GM12891 (cell line): ENCODE measurements around the gene USP20.

ENCODE experiments used
- POLR2A ChIP-seq: IDR thresholded peaks from 2 replicates; pipeline ENCODE4 v1.6.1; 2011; ENCODE audit warnings: low read depth, low read length, control low read depth
- POLR2AphosphoS5 ChIP-seq: IDR thresholded peaks from 2 replicates; pipeline ENCODE4 v1.6.1; 2011; ENCODE audit warnings: low read depth, low read length, control low read depth
- POU2F2 ChIP-seq: IDR thresholded peaks from 2 replicates; pipeline ENCODE4 v1.6.1; 2011; ENCODE audit warnings: low read depth, mild to moderate bottlenecking, control low read depth, low read length, moderate library complexity
- TAF1 ChIP-seq: IDR thresholded peaks from 2 replicates; pipeline ENCODE4 v1.6.1; 2011; ENCODE audit warnings: low read depth, low read length, control low read depth

DNA sequence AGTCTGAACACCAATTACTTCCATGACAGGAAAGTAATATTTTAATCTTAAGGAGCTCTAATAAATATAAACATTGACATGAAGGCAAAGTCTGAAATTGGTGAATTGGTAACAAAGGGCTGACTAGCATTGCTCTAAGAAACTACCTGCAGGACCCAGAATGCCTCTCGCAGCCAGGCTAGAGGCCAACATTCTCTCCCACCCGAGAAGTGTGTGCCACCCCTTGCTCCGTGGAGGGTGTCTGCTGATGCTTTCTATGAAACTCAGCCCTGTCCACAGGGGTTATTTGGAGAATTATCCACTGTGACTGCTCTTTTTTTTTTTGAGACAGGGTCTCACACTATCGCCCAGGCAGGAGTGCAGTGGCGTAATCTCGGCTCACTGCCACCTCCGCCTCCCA lies 81.4 kb downstream of the USP20 start:
- TF ChIP-seq POLR2A: no peak
- peak; percentile 59; the same call in 1 of the 2 replicates for TF ChIP-seq POLR2AphosphoS5
- no peak for TF ChIP-seq TAF1
- no peak for TF ChIP-seq POU2F2
